Measurements from ENCODE around the gene ADD1. TPM values are rescaled to one million over a fixed set of nuclear protein-coding genes. Genes with fewer than 3 reads are reported as not detected.
A peak's percentile ranks its signal among the peaks of the same experiment; 100 is the strongest.

ADD1 gene
- total and polyA plus RNA-seq, 2 donors (not counting 1 experiment from before 2014, with no cell fraction given): 302 to 383 TPM

- WGBS (ENCODE audit: insufficient coverage): 40% methylated on average over 29 of the region's 29 CpGs
- Mint-ChIP-seq H3K27ac (peak overlapping the region; percentile 86), H3K9me3 (ENCODE audit: insufficient read depth) (no peaks in the 10 kb centered on the region), H3K27me3 (no peaks in the 10 kb centered on the region), H3K4me1 (peaks cover 71% of the 10 kb centered on the region), H3K4me3 (peak overlapping the region; percentile 78)
- Histone ChIP-seq H2AFZ (ENCODE audit: insufficient read depth, low read depth, low read length, poor library complexity, severe bottlenecking) (no peak overlapping the region), H4K20me1 (ENCODE audit: control insufficient read depth, insufficient read depth, low read length, poor library complexity, severe bottlenecking) (peaks cover under 1% of the 10 kb centered on the region), H3K4me3 (ENCODE audit: control extremely low read depth in 1 of 5, extremely low read depth in 1 of 5, insufficient read depth in 1 of 5, low read depth in 2 of 5, low read length in 4 of 5) (peak overlapping the region; percentile 12 to 67 (median 59)), H3K4me2 (replicated peaks; ENCODE audit: low read depth, low read length, poor library complexity, severe bottlenecking) (peak overlapping the region; percentile 86), H3K9ac (ENCODE audit: low read length) (peak overlapping the region; percentile 63), H3K4me1 (ENCODE audit: control insufficient read depth in 2 of 2, insufficient read depth in 2 of 2, low read length in 2 of 2) (peaks cover 81 to 95% of the 10 kb centered on the region in 2 donors), H3K27ac (ENCODE audit: low read length in 2 of 2) (peak overlapping the region; percentile 76 to 83), H3K27me3 (replicated peaks in 1 of 4; ENCODE audit: control extremely low read depth in 1 of 4, control insufficient read depth in 3 of 4, insufficient read depth in 4 of 4, low read length in 3 of 4) (no peaks in the 10 kb centered on the region), H3K36me3 (replicated peaks in 1 of 2; ENCODE audit: control extremely low read depth in 1 of 2, control insufficient read depth in 1 of 2, extremely low read depth in 1 of 2, insufficient read depth in 2 of 2, low read length in 1 of 2) (peaks cover 0 to 8% of the 10 kb centered on the region in 2 experiments), H3K79me2 (ENCODE audit: control insufficient read depth, insufficient read depth, low read length) (peaks cover 81% of the 10 kb centered on the region), H3K9me3 (ENCODE audit: control extremely low read depth in 1 of 3, control insufficient read depth in 2 of 3, insufficient read depth in 1 of 3, low read length in 2 of 3) (no peaks in the 10 kb centered on the region)
- ATAC-seq (ENCODE audit: low read depth) (peak; percentile 70), DNase-seq (peak; percentile 74)
- POLR2A ChIA-PET: interaction anchor here (0.6 to 2.7 kb wide), 6 partner anchors 10 to 51 kb away, joined by 3 to 18 read pairs (median 3); no protein-coding TSS in a partner anchor
- TF ChIP-seq CTCF (IDR thresholded peaks at IDR 0.05) (no peak), EZH2 (IDR thresholded peaks at IDR 0.05; ENCODE audit: borderline replicate concordance, insufficient read depth, low read depth, low read length, poor library complexity, severe bottlenecking) (no peak)
- intact Hi-C loops (cut with micrococcal nuclease): loop anchor here (2.0 kb wide), 1 partner anchor 36 kb away; no protein-coding TSS in a partner anchor
- CTCF ChIA-PET: interaction anchor here (0.6 to 1.2 kb wide), 5 partner anchors 11 to 522 kb away, joined by 3 to 5 read pairs (median 3); no protein-coding TSS in a partner anchor
These were observed 42.7 kb upstream of the ADD1 start for GRCh38 chr4:2800691-2801596.
